MV-4-11 (cell line): ENCODE measurements around the gene TGFBR3L.

ENCODE experiments used
- DNase-seq: peaks from one replicate; lab custom pipeline; 2025; lab: John Stamatoyannopoulos, UW

TGFBR3L gene

GRCh38 chr19:7904074-7905020, 10.3 kb upstream of the TGFBR3L start:
- DNase-seq, result no peak

GRCh38 chr19:7905268-7905667, 9.4 kb upstream of the TGFBR3L start:
- no peak for DNase-seq

GRCh38 chr19:7905859-7906258, 8.8 kb upstream of the TGFBR3L start:
- no peak for DNase-seq

GRCh38 chr19:7907122-7907521, 7.5 kb upstream of the TGFBR3L start:
- DNase-seq, result no peak

- no peak for DNase-seq
These were observed 7.1 kb upstream of the TGFBR3L start for GRCh38 chr19:7907544-7907943.

GRCh38 chr19:7908078-7908699, 6.4 kb upstream of the TGFBR3L start:
- DNase-seq, result no peak

GRCh38 chr19:7908742-7909461, 5.7 kb upstream of the TGFBR3L start:
- DNase-seq, result no peak

- no peak for DNase-seq
These were observed 5.1 kb upstream of the TGFBR3L start for GRCh38 chr19:7909471-7910067.

GRCh38 chr19:7910321-7911161, 4.1 kb upstream of the TGFBR3L start:
- no peak for DNase-seq

- DNase-seq, result no peak
These were observed 3.0 kb upstream of the TGFBR3L start for GRCh38 chr19:7911508-7912143.

GRCh38 chr19:7912144-7912696, 2.4 kb upstream of the TGFBR3L start:
- no peak for DNase-seq

GRCh38 chr19:7912697-7913564, 1.7 kb upstream of the TGFBR3L start:
- DNase-seq, result no peak

GRCh38 chr19:7913652-7914051, 978 bp upstream of the TGFBR3L start:
- no peak for DNase-seq

- DNase-seq, result no peak
These were observed 531 bp upstream of the TGFBR3L start for GRCh38 chr19:7914099-7914498.

- no peak for DNase-seq
These were observed 846 bp downstream of the TGFBR3L start for GRCh38 chr19:7915250-7916102.

GRCh38 chr19:7916103-7916954, 1.7 kb downstream of the TGFBR3L start:
- DNase-seq, result peak; percentile 47

- DNase-seq, result no peak
These were observed 2.3 kb downstream of the TGFBR3L start for GRCh38 chr19:7916955-7917266.
